Measurements from ENCODE around the gene ARMH1.
"Not testable (repeated sequence)": the region's sequence is repeated elsewhere in the genome, so short reads cannot be mapped to it uniquely, and the experiment has no call there.

Gene ARMH1

DNA sequence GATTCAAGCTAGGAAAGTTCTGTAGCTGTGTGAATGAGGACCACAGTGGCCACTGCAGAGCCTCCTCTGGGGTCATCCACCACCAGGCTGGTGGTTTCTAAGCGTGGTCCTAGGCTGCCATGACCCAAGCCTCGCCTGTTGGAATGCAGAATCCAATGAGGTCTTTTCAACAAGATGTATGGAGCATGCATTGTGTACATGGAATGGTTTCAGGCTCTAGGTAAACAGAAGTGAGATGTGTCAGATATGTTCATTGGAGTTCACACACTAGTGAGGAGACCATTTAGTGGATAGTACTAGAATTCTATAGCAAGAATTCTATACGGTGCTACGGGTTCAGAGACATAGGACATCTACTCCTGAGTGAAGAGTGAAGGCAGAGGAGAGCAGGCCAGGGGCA, 45.8 kb downstream of the ARMH1 start:
- no peak for DNase-seq

DNA sequence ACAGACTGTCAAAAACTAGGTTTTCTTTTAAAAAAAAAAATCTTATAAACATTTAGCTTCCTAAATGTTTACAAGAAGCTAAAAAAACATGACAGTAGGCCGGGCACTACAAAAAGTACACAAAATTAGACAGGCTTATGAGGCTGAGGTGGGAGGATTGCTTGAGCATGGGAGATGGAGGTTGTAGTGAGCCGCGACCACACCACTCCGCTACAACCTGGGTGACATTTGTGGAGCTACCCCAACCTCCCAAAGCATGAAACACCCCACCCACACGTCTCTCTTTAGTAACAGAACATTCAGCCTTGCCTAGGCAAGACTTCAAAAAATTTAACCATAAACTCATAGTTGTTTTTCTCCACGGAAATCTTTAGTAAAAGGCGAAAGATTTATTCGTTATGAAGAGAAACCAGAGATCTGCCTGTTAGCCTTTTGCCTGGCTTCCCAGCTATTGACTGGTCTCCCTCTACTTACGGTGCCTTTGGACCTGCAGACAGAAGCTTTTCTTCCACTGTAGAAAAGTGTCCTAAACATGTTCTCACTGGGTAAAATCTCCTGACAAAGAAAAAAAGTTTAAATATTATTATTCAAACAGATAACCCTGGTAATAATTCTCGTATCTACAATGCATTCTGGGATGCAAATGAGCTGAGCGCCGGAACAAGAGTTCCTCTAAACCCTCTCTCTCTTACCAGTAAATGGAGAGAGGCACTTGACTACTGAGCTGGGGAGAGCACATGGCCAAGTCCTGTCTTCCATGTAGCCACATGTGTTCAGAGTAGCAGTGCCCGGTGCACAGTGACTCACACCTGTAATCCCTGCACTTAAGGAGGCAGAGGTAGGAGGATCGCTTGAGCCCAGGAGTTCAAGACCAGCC, 47.2 kb downstream of the ARMH1 start:
- peak in 19 of 58 donors; percentile 5 to 66 (median 18) for DNase-seq

DNA sequence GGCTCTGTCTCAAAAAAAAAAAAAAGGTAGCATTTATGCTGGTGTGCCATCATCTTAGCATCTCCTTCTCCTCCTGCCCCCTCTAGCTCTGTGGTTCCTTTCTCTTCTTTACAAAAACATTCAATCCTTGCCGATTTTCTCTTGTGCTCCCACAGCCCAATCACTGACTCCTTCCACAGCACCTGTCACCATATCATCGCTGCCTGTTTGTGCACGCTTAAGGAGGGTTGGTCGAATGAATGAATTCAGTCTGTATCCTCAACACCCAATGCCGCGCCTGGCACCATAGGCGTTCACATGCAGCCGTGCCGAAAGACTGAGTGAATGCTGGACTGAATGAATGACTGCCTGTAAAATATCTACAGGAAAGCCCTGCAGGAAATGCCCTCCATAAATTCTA, 48.5 kb downstream of the ARMH1 start:
- no peak for DNase-seq

DNA sequence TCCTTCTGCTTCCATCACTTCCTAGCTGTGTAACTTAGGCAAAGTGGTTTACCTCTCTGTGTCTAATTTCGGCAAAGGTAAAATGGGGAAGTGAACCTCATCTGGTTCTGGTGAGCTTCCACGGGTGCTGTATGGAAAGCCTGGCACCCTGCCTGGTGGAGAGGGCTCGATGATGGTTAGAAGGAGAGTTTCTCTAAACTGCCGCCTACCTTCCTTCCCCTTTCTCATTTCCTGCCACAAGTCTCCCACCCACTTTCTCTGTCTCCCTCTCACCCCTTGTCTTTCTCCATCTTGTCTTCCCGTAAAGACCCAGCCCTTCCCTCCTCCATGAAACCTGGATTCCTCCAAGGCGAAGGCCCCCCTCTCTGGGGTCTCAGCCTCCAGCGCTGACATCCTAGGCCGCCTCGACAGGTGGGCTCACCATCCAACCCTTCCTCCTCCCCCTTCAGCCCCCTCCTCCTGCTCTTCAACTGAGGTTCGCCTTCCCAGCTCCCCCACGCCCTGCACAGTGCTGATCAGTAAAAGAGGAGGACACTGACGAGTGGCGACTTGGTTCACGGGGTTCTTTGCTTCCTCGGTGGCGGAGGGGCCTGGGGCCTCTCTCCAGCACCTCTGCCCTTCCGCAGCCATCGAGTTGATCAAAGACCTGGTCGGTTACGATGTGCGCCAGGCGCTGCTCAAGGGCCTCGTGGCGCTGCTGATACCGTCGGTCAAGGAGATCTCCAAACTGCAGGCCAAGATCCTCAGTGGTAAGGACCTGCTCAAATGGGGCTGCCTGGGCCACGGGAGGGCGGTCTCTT, 49.2 kb downstream of the ARMH1 start:
- peak in 2 of 58 donors; percentile 21 to 25 for DNase-seq

DNA sequence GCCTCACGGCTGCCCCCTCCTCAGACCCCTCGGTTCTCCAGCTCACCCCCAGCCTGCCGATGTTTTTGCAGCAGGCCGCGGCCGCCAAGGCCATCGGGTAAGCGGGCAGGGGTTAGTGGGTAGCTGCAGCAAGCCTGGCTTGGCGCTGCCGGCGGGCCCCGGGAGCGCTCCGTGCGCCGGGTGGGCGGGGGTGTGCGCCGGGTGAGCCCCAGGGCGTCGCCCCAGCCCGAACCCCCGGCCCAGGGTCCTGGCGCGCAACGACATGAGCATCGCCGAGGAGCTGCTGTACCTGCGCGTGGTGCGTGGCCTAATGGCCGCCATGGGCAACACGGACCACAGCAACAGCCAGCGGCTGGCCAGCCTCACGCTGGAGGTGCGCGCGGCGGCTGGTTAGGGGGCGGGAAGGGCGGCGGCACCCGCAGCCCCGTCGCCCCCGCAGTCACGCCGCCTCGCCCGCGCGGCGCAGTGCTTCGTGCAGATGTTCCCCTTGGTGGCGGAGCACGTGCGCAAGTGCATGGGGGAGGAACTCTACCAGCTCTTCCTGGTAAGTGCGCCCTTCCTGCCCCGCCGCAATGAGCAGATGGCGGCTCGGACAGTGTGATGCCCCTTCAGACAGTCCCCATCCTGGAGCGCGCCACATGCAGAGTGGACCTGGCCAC, 49.9 kb downstream of the ARMH1 start:
- no peak for DNase-seq

DNA sequence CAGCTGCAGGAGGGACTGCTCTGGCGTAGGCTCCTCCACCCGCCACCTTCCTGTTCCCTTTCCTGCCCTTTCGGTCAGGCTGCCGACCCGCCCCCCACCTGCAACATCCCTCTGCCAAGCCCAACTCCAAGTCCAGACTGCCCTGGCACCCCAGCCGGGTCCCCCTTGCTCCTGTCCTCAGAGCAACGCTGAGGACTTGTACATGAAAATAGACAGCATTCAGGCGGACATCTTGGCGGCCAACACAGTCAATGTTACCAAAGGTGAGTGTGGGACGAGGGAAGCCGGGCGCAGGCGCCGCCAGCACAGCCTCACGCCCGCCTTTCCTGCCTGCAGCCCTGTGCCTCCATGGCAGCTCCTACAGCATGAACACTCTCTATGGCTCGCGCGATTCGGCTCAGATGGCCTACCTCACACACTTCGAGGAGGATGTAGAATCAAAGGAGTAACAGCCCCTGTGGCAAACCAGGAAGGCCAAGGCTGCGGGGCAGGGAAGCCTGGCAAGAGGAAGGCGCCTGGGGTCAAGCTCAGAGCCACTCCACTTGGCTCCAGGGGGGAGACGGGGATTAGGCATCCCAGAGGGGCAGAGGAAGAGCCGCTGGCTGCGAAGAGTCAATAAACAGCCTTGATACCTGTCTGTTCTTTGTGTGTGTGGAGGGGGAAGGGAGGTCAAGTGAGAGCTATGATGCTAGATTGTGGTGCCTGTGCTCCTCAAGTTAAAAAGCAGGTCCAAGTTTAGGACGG, 50.6 kb downstream of the ARMH1 start:
- DNase-seq, result no peak

DNA sequence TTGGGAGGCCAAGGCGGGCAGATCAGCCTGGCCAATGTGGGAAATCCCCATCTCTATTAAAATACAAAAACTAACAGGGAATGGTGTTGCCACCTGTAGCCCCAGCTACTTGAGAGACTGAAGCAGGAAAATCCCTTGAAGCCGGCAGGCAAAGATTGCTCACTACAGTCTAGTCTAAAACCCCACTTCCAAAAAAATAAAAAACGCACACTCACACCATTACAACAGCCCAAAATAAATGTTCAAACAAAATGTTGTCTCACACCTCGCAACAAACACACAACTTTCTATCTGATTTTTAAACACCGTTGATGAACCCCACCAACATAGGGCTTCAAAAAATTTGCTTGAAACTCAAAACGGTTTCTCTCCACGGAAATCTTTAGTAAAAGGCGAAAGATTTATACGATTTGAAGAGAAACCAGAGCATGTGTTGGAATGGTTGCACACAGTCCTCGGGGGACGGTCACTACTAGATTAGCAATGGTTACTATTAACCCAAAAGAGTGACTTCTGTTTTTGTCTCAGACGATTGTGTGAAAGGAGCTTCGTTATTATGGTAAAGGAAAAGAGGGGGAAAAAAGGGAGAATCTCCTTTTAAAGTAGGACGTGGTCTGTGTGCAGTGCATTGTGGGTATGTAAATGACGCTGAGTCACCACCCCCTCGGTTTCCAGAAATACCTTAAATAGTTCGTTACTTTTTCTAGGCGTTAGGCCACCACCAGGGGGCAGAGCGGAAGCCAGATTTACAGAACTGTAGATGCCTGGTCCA, 56.4 kb downstream of the ARMH1 start, which contains the start of gene RNU5D-1:
TSS of gene RNU5D-1 (minus strand) at position 430 of the 772 bp plus-strand sequence.
- peak; percentile 13 to 98 (median 82) for DNase-seq

DNA sequence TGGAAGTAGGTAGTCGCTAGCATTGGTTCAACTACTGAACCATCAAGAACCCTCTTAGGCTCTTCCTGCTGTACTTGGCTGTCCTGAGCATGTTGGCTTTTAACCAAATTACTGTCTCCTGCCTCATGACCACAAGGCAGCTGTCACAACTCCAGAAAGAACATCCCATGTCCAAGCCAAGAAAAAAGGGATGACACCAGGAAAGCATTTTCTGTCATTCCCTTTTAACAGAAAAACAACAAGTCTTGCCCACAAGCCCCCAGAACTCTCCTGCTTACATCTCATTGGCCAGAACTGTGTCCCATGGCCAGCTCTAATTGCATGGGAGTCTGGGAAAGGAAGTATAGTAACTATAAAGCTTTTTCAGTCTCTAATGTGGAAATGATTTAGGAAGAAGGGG, 58.9 kb downstream of the ARMH1 start:
- DNase-seq, result no peak

DNA sequence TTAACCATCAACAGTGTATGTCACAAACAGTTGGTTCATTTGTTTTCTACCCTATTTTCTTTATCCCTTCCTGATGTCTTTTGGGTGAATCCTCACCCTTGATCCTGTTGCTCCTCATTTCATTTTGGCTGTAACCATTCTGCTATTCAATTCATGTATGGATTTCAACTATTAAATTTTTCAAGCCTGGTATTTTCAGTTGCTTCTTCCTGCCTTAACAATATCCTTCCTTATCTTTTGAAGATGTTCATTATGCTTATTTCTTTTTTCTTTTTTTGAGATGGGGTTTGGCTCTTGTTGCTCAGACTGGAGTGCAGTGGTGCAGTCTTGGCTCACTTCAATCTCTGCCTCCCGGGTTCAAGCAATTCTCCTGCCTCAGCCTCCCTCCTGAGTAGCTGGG, 59.3 kb downstream of the ARMH1 start:
- no peak for DNase-seq

DNA sequence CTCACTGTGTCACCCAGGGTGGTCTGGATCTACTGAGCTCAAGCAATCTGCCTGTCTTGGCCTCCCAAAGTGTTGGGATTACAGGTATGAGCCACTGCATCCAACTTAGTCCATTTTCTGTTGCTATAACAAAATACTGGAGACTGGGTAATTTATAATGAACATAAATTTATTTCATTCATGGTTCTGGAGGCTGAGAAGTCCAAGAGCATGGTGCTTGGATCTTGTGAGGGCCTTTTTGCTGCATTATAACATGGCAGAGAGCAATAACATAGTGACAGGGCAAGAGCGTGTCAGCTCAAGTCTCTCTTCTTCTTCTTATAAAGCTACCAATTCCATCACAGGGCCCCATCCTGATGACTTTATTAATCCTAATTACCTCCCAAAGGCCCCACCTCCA, 61.5 kb downstream of the ARMH1 start:
- no peak for DNase-seq

DNA sequence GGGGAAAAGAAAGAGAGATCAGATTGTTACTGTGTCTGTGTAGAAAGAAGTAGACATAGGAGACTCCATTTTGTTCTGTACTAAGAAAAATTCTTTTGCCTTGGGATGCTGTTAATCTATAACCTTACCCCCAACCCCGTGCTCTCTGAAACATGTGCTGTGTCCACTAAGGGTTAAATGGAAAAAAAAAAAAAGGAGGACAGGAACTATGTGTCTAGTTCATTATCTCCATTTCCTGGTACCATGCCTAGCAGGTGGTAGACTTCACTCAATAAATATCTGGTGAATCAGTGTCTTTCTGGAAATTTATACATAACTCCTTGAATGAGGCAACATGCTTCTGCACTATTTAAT, 64.4 kb downstream of the ARMH1 start:
- not testable (repeated sequence) for DNase-seq

DNA sequence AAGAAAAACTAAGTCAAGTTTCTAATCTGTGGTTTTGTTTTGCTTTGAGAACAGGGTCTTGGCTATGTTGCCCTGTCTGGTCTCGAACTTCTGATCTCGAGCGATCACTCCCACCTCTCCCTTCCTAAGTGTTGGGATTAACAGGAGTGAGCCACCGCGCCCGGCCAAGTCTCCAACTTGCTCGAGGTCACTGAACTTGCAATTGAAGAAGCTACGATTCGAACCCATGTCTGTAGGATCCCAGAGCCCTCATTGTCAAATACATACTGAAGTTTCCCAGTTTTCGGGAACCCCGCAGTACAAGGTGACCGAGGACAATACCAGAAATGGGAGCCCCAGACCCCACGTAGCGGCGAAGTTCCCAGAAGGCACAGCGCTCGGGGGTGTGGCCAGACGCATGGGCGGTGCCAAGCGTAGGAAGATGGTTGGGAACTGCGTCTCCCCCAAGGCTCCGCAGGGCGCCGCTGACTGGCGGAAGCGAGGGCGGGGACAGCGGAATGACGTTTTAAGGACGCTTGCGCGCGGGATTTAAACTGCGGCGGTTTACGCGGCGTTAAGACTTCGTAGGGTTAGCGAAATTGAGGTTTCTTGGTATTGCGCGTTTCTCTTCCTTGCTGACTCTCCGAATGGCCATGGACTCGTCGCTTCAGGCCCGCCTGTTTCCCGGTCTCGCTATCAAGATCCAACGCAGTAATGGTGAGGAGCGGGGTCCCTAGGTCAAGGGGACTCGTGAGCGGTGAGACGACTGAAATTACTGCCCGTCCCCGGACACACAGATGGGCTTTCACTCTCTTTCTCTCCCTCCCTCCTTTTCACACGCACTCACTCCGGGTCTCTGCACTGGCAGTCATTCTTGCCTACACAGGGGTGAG, 65.0 kb downstream of the ARMH1 start, which contains the start of gene KIF2C:
TSS of gene KIF2C (plus strand) at position 531 of the 872 bp plus-strand sequence. CDS start at position 627, 96 bp downstream.
- DNase-seq, result peak; percentile 44 to 97 (median 93)

DNA sequence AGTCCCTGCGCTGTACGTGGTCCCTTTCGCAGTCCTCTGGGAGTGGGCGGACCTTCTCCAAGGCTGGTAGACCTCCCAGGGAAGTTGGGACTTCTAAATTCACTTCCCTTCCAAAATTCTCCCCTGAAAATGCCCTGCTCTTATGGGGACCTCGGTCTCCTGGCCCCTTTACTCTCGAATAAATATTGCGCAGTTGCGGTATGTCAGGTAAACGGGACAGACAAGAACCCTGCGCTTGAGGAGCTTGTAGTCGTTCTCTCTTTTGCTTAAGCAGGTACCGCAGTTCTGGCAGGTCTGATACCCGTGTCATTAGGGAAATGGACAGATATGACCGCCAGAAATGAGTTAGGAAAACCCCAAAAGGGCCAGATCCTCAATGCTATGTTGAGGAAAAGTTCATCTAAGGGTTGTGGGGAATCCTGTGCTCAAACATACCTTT, 65.7 kb downstream of the ARMH1 start:
- no peak for DNase-seq

DNA sequence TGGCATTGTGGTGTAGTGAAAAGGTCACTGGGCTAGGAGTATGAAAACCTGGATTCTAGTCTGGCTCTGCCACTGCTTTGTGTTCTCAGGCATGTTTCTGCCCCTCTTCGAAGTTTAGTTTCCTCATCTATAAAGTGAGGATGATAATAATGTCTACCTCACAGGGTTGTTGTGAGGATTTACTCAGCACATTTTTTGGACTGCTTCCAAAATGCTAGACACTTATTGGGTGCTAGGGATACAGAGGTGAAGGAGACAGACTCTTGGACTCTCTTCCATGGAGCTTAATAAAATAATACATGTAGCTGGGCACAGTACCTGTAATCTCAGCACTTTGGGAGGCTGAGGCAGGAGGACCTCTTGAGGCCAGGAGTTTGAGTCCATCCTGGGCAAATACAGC, 68.7 kb downstream of the ARMH1 start:
- DNase-seq, result no peak

DNA sequence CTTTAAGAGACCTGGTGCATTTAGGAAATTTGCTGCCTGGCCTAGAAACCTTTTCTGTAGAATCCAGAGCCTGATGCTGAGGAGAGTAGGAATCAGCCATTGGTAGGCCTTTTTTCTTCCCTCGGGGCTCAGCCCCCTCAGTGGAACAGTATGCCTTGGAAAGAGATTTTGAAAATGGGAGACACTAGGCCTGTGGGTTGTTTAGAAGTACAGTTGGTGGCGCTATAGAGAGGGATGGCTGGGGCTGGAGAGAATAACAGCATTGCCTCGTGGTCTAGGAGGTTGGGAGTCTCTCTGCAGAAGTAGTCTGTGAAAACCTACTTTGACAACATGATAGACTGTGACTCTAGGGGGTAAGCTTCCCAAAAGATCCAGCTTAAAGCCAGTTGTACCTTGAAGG, 73.4 kb downstream of the ARMH1 start:
- DNase-seq, result no peak

DNA sequence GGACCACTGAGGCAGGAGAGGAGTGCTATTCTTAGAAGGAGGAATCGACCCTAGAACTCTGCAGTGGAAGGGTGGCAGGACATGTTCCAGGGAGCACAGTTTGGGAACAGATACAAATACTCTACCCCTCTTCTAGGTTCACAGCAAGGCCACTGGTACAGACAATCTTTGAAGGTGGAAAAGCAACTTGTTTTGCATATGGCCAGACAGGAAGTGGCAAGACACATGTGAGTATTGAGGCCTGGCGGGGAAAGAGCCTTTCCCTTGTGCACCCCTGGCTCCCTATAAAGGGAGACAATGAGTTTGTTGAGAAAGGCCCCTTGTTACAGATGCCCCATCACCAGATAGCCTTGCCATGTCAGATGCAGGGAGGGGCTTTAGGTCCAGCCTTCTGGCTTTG, 82.9 kb downstream of the ARMH1 start:
- DNase-seq, result no peak

DNA sequence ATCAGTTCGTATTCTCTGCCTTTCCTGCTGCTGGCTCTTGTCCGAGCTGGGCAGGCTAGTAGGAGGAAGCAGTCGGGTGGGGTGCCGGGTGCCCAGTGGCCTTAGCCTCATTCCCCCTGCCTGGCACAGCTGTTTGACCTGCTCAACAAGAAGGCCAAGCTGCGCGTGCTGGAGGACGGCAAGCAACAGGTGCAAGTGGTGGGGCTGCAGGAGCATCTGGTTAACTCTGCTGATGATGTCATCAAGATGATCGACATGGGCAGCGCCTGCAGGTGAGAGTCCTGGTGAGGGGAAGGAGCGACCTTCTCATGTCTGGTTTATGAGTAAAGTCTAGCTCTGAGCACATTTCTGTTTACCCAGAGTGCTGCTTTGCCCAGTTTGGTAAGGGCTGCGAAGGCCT, 84.6 kb downstream of the ARMH1 start:
- no peak for DNase-seq

DNA sequence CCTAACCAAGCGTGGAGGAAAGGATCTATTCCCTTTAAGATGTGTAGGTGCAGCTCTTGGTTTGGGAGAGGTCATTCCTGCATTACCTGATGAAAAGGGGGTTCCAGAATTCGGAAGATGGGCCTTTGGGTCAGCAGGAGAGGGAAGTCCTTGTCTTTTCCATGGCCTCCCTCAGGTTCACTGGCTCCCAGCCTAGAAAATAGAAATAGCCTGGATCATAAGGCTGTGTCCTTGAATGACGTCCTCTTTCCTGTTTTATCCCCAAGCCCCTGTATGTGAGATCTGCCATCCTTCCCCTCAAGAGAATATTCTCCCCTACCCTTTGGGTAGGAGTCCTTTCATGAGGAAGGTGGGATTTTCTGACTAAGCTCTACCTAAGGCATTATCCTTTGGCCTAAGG, 86.4 kb downstream of the ARMH1 start:
- no peak for DNase-seq

DNA sequence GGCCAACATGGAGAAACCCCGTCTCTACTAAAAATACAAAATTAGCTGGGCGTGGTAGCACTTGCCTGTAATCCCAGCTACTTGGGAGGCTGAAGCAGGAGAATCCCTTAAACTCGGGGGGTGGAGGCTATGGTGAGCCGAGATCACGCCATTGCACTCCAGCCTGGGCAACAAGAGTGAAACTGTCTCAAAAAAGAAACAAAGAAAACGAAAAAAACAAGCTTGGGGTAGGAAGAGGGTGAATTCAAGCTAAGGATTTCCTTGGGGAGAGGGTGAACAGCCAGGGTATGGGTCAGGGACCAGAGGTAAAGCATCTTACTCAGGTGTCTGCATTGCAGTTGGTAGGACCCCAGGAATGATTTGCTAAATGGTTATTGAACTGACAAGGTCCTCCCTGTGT, 91.9 kb downstream of the ARMH1 start:
- not testable (repeated sequence) for DNase-seq
